ENCODE measurements around the gene RETREG3. TPM values are rescaled to one million over a fixed set of nuclear protein-coding genes. Genes with fewer than 3 reads are reported as not detected.

Gene RETREG3
- total and polyA plus RNA-seq, 9 of the 15 experiments (the other 6 are each of a cell fraction or from before 2014, with no cell fraction given): 4.1 to 39.0 (median 16.9) TPM

DNA sequence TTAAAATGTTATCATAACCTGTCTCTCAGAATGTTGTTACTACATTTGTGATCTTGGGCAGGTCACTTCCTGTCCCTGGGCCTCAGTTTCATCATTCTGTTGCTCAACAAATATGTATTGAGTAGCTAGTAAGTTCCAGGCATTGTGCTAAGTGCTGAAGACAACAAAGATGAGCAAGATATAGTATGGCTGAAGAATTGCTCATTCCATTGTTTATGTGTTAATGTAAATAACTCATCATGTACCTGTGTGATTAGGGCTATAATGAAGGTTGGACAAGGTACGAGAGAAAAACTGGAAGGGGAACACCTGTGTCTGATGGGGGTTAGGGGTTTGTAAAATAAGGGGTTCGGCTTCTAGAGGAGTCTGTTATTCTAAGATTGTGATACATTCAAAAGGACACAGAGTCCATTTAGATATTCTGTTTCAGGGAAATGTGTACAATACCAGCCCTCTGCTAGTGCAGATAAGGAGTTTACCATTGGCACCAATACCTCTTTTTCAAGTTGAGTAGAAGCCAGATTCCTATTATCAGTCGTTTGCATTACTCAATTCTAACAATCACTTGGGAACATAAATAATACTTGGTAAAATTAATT is 20.3 kb upstream of the RETREG3 start (continued):
- TF ChIP-seq TEAD4 (IDR thresholded peaks at IDR 0.05; ENCODE audit: low read length) (peak; percentile 93), TEAD4 (CRISPR knock-in tag; IDR thresholded peaks at IDR 0.05; ENCODE audit: borderline replicate concordance) (no peak), MYNN (IDR thresholded peaks at IDR 0.05) (no peak), MYNN (CRISPR knock-in tag; IDR thresholded peaks at IDR 0.05) (no peak), BACH1 (tag; IDR thresholded peaks at IDR 0.05) (no peak), MYBL2 (IDR thresholded peaks at IDR 0.05; ENCODE audit: low read depth) (no peak), MYBL2 (CRISPR knock-in tag; IDR thresholded peaks at IDR 0.05; ENCODE audit: borderline replicate concordance) (no peak), MTA3 (IDR thresholded peaks at IDR 0.05; ENCODE audit: borderline replicate concordance) (no peak), TAL1 (IDR thresholded peaks at IDR 0.05) (peak; percentile 91), ZNF217 (CRISPR knock-in tag; IDR thresholded peaks at IDR 0.05) (no peak), MXI1 (IDR thresholded peaks at IDR 0.05; ENCODE audit: low read depth, low read length) (no peak), CEBPG (CRISPR knock-in tag; IDR thresholded peaks at IDR 0.05) (no peak), CEBPG (tag; conservative IDR thresholded peaks at IDR 0.05 in 1 of 2, IDR thresholded peaks at IDR 0.05 in 1 of 2) (peak; percentile 44 to 66), CBFA2T3 (IDR thresholded peaks at IDR 0.05) (peak; percentile 95), HDAC2 (IDR thresholded peaks at IDR 0.05) (no peak; the same call in 1 of the 2 replicates), TCF3 (CRISPR knock-in tag; IDR thresholded peaks at IDR 0.05) (peak; percentile 81), ADNP (tag; IDR thresholded peaks at IDR 0.05) (peak; percentile 26; the same call in 1 of the 2 replicates), NRF1 (conservative IDR thresholded peaks at IDR 0.05 in 1 of 2, IDR thresholded peaks at IDR 0.05 in 1 of 2) (no peak), CBX1 (IDR thresholded peaks at IDR 0.05; ENCODE audit: low read depth) (no peak)
- TF ChIP-seq, protein P1, sequence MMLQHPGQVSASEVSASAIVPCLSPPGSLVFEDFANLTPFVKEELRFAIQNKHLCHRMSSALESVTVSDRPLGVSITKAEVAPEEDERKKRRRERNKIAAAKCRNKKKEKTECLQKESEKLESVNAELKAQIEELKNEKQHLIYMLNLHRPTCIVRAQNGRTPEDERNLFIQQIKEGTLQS (IDR thresholded peaks at IDR 0.05): peak; percentile 44; the same call in 1 of the 2 replicates
- TF ChIP-seq, protein P1 (CRISPR knock-in tag; conservative IDR thresholded peaks at IDR 0.05): no peak
- TF ChIP-seq, protein P2, sequence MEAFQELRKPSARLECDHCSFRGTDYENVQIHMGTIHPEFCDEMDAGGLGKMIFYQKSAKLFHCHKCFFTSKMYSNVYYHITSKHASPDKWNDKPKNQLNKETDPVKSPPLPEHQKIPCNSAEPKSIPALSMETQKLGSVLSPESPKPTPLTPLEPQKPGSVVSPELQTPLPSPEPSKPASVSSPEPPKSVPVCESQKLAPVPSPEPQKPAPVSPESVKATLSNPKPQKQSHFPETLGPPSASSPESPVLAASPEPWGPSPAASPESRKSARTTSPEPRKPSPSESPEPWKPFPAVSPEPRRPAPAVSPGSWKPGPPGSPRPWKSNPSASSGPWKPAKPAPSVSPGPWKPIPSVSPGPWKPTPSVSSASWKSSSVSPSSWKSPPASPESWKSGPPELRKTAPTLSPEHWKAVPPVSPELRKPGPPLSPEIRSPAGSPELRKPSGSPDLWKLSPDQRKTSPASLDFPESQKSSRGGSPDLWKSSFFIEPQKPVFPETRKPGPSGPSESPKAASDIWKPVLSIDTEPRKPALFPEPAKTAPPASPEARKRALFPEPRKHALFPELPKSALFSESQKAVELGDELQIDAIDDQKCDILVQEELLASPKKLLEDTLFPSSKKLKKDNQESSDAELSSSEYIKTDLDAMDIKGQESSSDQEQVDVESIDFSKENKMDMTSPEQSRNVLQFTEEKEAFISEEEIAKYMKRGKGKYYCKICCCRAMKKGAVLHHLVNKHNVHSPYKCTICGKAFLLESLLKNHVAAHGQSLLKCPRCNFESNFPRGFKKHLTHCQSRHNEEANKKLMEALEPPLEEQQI (IDR thresholded peaks at IDR 0.05): no peak; the same call in 1 of the 2 replicates
